HEK293 (cell line): Measurements from ENCODE around the gene SLC8A1.

Experiments
- CTCF ChIA-PET: fragments of 350-600 bp; formaldehyde crosslinking; extraction: SDS; loops from one replicate; lab custom pipeline; 2021; ENCODE audit warnings: antibody characterized with exemption; lab: Yijun Ruan, JAX
- POLR2A ChIA-PET: fragments of 300-600 bp; formaldehyde crosslinking; extraction: SDS; loops from one replicate; lab custom pipeline; 2020; ENCODE audit warnings: antibody characterized with exemption, inconsistent platforms; lab: Yijun Ruan, JAX
- H3K27ac ChIP-seq: fragments of 200-500 bp; sonication (Bioruptor generic); 2 replicates; pipeline ENCODE4 v1.5.1; 2014; ENCODE audit warnings: low read depth, low read length, control low read depth, inconsistent platforms; ENCODE audit errors: extremely low read depth
- H3K36me3 ChIP-seq, 2 experiments: fragments of 200-500 bp in 1 of 2; sonication (Bioruptor generic) in 1 of 2; 1 replicate in 1 of 2; 2 replicates in 1 of 2; pipeline ENCODE4 v1.5.1; 2014 to 2017; ENCODE audit warnings: inconsistent platforms in 2 of 2, low read length in 2 of 2; ENCODE audit not compliant: control insufficient read depth in 2 of 2, insufficient read depth in 1 of 2
- H3K4me1 ChIP-seq: fragments of 200-500 bp; sonication (Bioruptor generic); 2 replicates; pipeline ENCODE4 v1.5.1; 2014; ENCODE audit warnings: mild to moderate bottlenecking, low read length, inconsistent platforms; ENCODE audit not compliant: control insufficient read depth, insufficient read depth
- H3K4me3 ChIP-seq: 2 replicates; pipeline ENCODE4 v1.5.1; 2011; ENCODE audit warnings: low read depth, mild to moderate bottlenecking, control low read depth, low read length, moderate library complexity
- H3K9me3 ChIP-seq: fragments of 200-500 bp; sonication (Bioruptor generic); 2 replicates; pipeline ENCODE4 v1.5.1; 2014; ENCODE audit warnings: low read depth, low read length, inconsistent platforms; ENCODE audit not compliant: control insufficient read depth, insufficient read depth
- BCL11B ChIP-seq: fragments of 450-650 bp; formaldehyde crosslinking; IDR thresholded peaks from 2 replicates; pipeline ENCODE4 v1.5.1; 2016; ENCODE audit warnings: low read depth, missing biosample characterization, missing genetic modification characterization
- ELK4 ChIP-seq: IDR thresholded peaks from 2 replicates; pipeline ENCODE4 v1.6.1; 2011; ENCODE audit warnings: mild to moderate bottlenecking, low read depth, low read length, borderline replicate concordance
- GLI2 ChIP-seq: fragments of 450-650 bp; formaldehyde crosslinking; IDR thresholded peaks from 2 replicates; pipeline ENCODE4; 2017; ENCODE audit warnings: missing biosample characterization, missing genetic modification characterization, low read depth, borderline replicate concordance
- SALL2 ChIP-seq: fragments of 450-650 bp; formaldehyde crosslinking; IDR thresholded peaks from 2 replicates; pipeline ENCODE4 v1.5.0; 2017; ENCODE audit warnings: missing biosample characterization, mild to moderate bottlenecking, missing genetic modification characterization, borderline replicate concordance
- YY2 ChIP-seq: fragments of 450-650 bp; formaldehyde crosslinking; IDR thresholded peaks from 2 replicates; pipeline ENCODE4 v1.5.1; 2016; ENCODE audit warnings: missing biosample characterization, missing genetic modification characterization
- ZBTB20 ChIP-seq: fragments of 450-650 bp; formaldehyde crosslinking; IDR thresholded peaks from 2 replicates; pipeline ENCODE4 v1.5.1; 2016; ENCODE audit warnings: missing biosample characterization, missing genetic modification characterization
- ZBTB48 ChIP-seq: fragments of 450-650 bp; formaldehyde crosslinking; IDR thresholded peaks from 2 replicates; pipeline ENCODE4 v1.5.1; 2016; ENCODE audit warnings: missing biosample characterization, missing genetic modification characterization
- ZBTB6 ChIP-seq: fragments of 450-650 bp; formaldehyde crosslinking; IDR thresholded peaks from 2 replicates; pipeline ENCODE4 v1.5.1; 2017; ENCODE audit warnings: missing biosample characterization, missing genetic modification characterization
- ZNF10 ChIP-seq: fragments of 450-650 bp; formaldehyde crosslinking; IDR thresholded peaks from 2 replicates; pipeline ENCODE4 v1.5.1; 2017; ENCODE audit warnings: missing biosample characterization, missing genetic modification characterization
- ZNF112 ChIP-seq: fragments of 450-650 bp; formaldehyde crosslinking; IDR thresholded peaks from 2 replicates; pipeline ENCODE4 v1.5.0; 2017; ENCODE audit warnings: missing biosample characterization, missing genetic modification characterization
- ZNF140 ChIP-seq: fragments of 450-650 bp; formaldehyde crosslinking; IDR thresholded peaks from 2 replicates; pipeline ENCODE4 v1.5.1; 2016; ENCODE audit warnings: missing biosample characterization, missing genetic modification characterization
- ZNF211 ChIP-seq: fragments of 450-650 bp; formaldehyde crosslinking; IDR thresholded peaks from 2 replicates; pipeline ENCODE4 v1.5.1; 2016; ENCODE audit warnings: low read depth, missing biosample characterization, missing genetic modification characterization
- ZNF274 ChIP-seq, 2 experiments: fragments of 200-500 bp in 1 of 2; fragments of 450-650 bp in 1 of 2; sonication (Bioruptor generic) in 1 of 2; formaldehyde crosslinking in 1 of 2; IDR thresholded peaks; 2 replicates each; pipeline versions ENCODE4 v1.5.1 to v1.6.1; 2014 to 2016; ENCODE audit warnings: borderline replicate concordance in 1 of 2, inconsistent platforms in 1 of 2, low read length in 1 of 2, missing biosample characterization in 1 of 2, missing genetic modification characterization in 1 of 2
- ZNF311 ChIP-seq: fragments of 450-650 bp; formaldehyde crosslinking; IDR thresholded peaks from 2 replicates; pipeline ENCODE4 v1.5.1; 2017; ENCODE audit warnings: missing biosample characterization, missing genetic modification characterization, borderline replicate concordance
- ZNF362 ChIP-seq: fragments of 450-650 bp; formaldehyde crosslinking; IDR thresholded peaks from 2 replicates; pipeline ENCODE4 v1.5.1; 2016; ENCODE audit warnings: missing biosample characterization, missing genetic modification characterization
- ZNF473 ChIP-seq: fragments of 450-650 bp; formaldehyde crosslinking; IDR thresholded peaks from 2 replicates; pipeline ENCODE4 v1.5.1; 2017; ENCODE audit warnings: missing biosample characterization, missing genetic modification characterization
- ZNF521 ChIP-seq: fragments of 450-650 bp; formaldehyde crosslinking; IDR thresholded peaks from 2 replicates; pipeline ENCODE4 v1.5.1; 2017; ENCODE audit warnings: missing biosample characterization, mild to moderate bottlenecking, missing genetic modification characterization
- ZNF530 ChIP-seq: fragments of 450-650 bp; formaldehyde crosslinking; IDR thresholded peaks from 2 replicates; pipeline ENCODE4 v1.5.1; 2016; ENCODE audit warnings: low read depth, missing biosample characterization, missing genetic modification characterization
- ZNF585B ChIP-seq: fragments of 450-650 bp; formaldehyde crosslinking; IDR thresholded peaks from 2 replicates; pipeline ENCODE4 v1.5.1; 2016; ENCODE audit warnings: missing biosample characterization, missing genetic modification characterization
- ZNF623 ChIP-seq: fragments of 450-650 bp; formaldehyde crosslinking; IDR thresholded peaks from 2 replicates; pipeline ENCODE4 v1.5.1; 2016; ENCODE audit warnings: missing biosample characterization, missing genetic modification characterization
- ZNF639 ChIP-seq: fragments of 450-650 bp; formaldehyde crosslinking; IDR thresholded peaks from 2 replicates; pipeline ENCODE4 v1.5.1; 2016; ENCODE audit warnings: missing biosample characterization, missing genetic modification characterization
- ZNF768 ChIP-seq: fragments of 450-650 bp; formaldehyde crosslinking; IDR thresholded peaks from 2 replicates; pipeline ENCODE4 v1.5.1; 2018; ENCODE audit warnings: missing biosample characterization, mild to moderate bottlenecking, missing genetic modification characterization
- ZNF791 ChIP-seq: fragments of 450-650 bp; formaldehyde crosslinking; IDR thresholded peaks from 2 replicates; pipeline ENCODE4 v1.5.1; 2016; ENCODE audit warnings: missing biosample characterization, missing genetic modification characterization
- ZSCAN30 ChIP-seq: fragments of 450-650 bp; IDR thresholded peaks from 2 replicates; pipeline ENCODE4 v1.5.1; 2018; ENCODE audit warnings: missing biosample characterization, mild to moderate bottlenecking, missing genetic modification characterization, moderate library complexity
- ZXDB ChIP-seq: fragments of 450-650 bp; formaldehyde crosslinking; IDR thresholded peaks from 2 replicates; pipeline ENCODE4 v1.5.1; 2016; ENCODE audit warnings: missing biosample characterization, missing genetic modification characterization

Gene SLC8A1

GRCh38 chr2:40321822-40322221 is 130.1 kb downstream of the SLC8A1 start:
- Histone ChIP-seq H3K4me3 (no peak overlapping the region), H3K36me3 (no peaks in the 10 kb centered on the region)
- POLR2A ChIA-PET, result no interaction called here

GRCh38 chr2:40321016-40321623 is 130.8 kb downstream of the SLC8A1 start:
- Histone ChIP-seq H3K9me3 (no peaks in the 10 kb centered on the region), H3K4me1 (no peaks in the 10 kb centered on the region), H3K36me3 (no peaks in the 10 kb centered on the region), H3K4me3 (no peak overlapping the region), H3K27ac (no peak overlapping the region)
- ChIA-PET CTCF (no interaction called here), POLR2A (no interaction called here)
- TF ChIP-seq ZXDB, result no peak
- TF ChIP-seq ZNF311, result no peak
- TF ChIP-seq ZBTB20 (tag by site-specific recombination), result no peak
- TF ChIP-seq ZNF639, result no peak
- TF ChIP-seq ZNF623 (tag by site-specific recombination), result no peak

More at GRCh38 chr2:40321822-40322221, 130.1 kb downstream of the SLC8A1 start:
- H3K27ac ChIP-seq, result no peak overlapping the region
- H3K9me3 ChIP-seq, result no peaks in the 10 kb centered on the region
- TF ChIP-seq ZNF623 (tag by site-specific recombination), result no peak
- no peak for TF ChIP-seq ZNF473
- no peak for TF ChIP-seq GLI2 (tag by site-specific recombination)
- no peak for TF ChIP-seq ZNF530
- TF ChIP-seq ZBTB48 (tag by site-specific recombination), result no peak
- no peak for TF ChIP-seq ZSCAN30
- no peaks in the 10 kb centered on the region for H3K4me1 ChIP-seq
- CTCF ChIA-PET, result no interaction called here

- POLR2A ChIA-PET, result no interaction called here
- CTCF ChIA-PET, result no interaction called here
Observed at GRCh38 chr2:40318921-40319320, 133.0 kb downstream of the SLC8A1 start.

GRCh38 chr2:40317761-40318160 is 134.1 kb downstream of the SLC8A1 start:
- ChIA-PET POLR2A (no interaction called here), CTCF (no interaction called here)
- Histone ChIP-seq H3K4me3 (no peak overlapping the region), H3K4me1 (no peaks in the 10 kb centered on the region), H3K36me3 (no peaks in the 10 kb centered on the region), H3K9me3 (no peaks in the 10 kb centered on the region), H3K27ac (no peak overlapping the region)
- TF ChIP-seq ZNF791 (tag by site-specific recombination), result no peak
- no peak for TF ChIP-seq YY2 (tag by site-specific recombination)
- TF ChIP-seq SALL2 (tag by site-specific recombination), result no peak
- TF ChIP-seq ZNF585B (tag by site-specific recombination), result no peak
- TF ChIP-seq ELK4, result no peak
- TF ChIP-seq ZNF10 (tag by site-specific recombination), result no peak
- TF ChIP-seq ZBTB6 (tag by site-specific recombination), result no peak
- TF ChIP-seq ZNF140 (tag by site-specific recombination), result no peak
- no peak for TF ChIP-seq ZNF768 (tag by site-specific recombination)
- TF ChIP-seq ZNF112 (tag by site-specific recombination), result no peak
- no peak for TF ChIP-seq GLI2 (tag by site-specific recombination)
- no peak for TF ChIP-seq ZNF521 (tag by site-specific recombination)
- TF ChIP-seq BCL11B (tag by site-specific recombination), result no peak

More at GRCh38 chr2:40318921-40319320, 133.0 kb downstream of the SLC8A1 start:
- H3K27ac ChIP-seq, result no peak overlapping the region
- no peak for TF ChIP-seq ZNF211
- TF ChIP-seq ZNF362 (tag by site-specific recombination), result no peak
- no peak for TF ChIP-seq ZNF274 (IDR thresholded peaks at IDR 0.05; ENCODE audit: low read length)
- TF ChIP-seq ZNF274 (tag by site-specific recombination; IDR thresholded peaks at IDR 0.05; ENCODE audit: borderline replicate concordance), result no peak
- H3K4me3 ChIP-seq, result no peak overlapping the region
- no peaks in the 10 kb centered on the region for H3K9me3 ChIP-seq
- H3K36me3 ChIP-seq, result no peaks in the 10 kb centered on the region
- H3K4me1 ChIP-seq, result no peaks in the 10 kb centered on the region
